T-helper 22 cell (primary cell): ENCODE data around the gene TXNDC11.

Experiments used
- DNase-seq: peaks from one replicate; pipeline ENCODE4 v3.0.0-alpha.2; 2020; ENCODE audit warnings: low read depth

Gene TXNDC11

DNA sequence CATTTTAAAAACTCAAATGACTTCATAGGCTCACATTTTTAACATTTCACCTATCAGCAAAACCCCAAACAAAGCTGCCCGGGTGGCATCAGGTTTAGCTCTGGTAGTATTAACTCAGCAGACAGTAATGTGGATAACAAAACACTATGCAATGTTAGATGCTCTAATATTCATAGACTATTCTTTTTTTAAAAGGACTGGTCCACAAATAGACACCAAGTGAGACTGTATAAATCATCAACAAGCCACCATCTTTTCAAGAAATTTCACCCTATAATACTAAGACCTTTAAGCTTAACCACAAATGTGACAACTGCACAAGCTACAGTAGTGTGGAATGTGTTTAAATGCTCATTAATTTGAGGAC lies 54.2 kb downstream of the TXNDC11 start:
- DNase-seq: no peak

DNA sequence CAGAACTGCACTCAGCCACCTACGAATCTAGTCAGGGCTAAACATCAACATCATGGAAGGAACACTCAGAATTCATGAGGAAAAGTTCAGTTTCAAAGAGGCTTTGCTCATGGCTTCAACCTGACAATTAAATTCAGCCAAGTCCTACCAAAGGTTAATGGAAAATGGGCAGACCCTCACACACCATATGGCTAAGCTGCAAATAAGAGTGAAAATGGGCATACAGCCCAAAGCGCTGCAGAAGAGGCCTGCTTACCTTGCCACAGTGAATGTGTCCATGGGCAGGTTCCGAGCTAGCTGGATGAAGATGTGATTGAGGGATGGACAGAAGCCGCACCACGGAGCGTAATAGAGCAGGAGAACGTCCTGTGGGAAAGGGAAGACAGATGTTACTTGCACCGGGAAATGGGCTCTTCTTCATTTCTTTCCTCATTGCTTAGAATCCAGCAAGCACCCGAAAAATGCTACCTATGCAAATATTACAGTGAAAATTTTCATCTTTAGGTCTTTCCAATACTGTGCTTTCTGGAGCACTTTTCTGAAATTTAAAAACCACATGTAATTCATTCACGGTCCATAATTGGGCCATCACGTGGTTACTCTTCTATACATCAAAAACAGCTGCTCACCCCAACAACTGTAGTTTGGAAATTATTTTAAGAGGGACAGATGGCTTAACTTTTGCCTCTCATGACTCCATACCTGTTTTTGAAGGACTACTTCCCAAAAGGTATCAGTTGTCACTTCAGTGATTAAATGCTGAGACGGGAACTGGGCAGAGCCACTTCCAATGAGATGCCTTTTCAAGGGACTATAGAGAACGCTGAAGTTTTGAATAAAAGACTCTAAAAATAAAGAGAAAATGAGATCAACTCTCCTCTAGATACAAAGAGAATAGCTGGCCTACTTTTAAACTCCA lies 54.8 kb downstream of the TXNDC11 start:
- no peak for DNase-seq

DNA sequence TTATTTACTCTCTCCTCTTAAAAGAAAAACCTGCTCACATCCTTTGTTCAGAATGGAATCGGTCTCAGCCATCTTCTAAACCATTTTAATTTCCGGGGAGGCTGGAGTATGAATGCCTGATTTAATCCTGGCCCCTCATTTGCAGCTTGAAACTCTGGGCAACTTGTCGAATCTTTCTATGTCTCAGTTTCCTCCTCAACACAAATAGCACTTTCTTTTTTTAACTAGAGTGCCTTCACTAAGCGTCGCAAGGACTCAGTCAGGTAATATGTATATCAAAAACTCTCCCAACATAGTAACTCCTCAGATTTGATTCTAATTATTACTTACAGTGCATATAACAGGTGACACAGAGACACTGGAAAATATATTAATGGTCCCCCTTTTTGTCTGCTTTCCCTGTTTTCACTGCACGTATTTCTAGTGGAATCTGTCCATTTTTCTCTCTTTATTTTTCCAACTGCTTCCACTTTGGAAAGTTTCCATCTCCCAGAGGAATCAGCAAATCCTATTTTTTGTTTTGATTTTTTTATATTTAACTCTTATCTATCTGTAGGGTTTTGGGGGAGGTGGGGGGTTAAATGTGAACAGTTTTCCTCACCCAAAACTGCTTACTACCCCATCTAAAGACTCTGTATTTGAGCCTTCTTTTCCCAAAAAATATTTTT lies 55.8 kb downstream of the TXNDC11 start:
- DNase-seq: no peak

DNA sequence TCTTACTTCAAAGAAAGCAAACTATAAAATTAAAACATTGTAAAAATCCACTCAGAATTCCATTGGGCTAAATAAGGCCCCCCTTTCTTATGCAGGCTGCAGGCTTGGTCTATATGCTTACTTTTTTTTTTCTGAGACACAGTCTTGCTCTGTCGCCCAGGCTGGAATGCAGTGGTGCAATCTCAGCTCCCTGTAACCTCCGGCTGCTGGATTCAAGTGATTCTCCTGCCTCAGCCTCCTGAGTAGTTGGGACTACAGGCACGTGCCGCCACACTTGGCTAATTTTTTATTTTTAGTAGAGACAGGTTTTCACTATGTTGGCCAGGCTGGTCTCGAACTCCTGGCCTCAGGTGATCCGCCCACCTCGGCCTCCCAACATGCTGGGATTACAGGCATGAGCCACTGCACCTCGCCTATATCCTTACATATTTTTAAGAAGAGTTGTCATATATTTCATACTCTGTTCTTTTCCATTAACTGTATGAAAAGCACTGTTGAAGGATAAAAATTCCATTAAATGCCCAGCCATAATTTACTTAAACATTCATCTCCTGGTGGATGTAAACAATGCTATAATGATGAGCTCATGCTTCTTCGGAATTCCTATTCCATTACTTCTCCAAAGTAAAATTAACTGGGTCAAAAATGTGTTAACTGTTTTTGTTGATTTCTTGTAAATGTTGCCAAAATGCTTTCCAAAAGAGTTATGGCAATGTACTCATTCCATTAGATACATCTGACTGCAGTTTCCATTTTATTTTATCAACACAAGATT lies 56.6 kb downstream of the TXNDC11 start:
- DNase-seq: no peak

DNA sequence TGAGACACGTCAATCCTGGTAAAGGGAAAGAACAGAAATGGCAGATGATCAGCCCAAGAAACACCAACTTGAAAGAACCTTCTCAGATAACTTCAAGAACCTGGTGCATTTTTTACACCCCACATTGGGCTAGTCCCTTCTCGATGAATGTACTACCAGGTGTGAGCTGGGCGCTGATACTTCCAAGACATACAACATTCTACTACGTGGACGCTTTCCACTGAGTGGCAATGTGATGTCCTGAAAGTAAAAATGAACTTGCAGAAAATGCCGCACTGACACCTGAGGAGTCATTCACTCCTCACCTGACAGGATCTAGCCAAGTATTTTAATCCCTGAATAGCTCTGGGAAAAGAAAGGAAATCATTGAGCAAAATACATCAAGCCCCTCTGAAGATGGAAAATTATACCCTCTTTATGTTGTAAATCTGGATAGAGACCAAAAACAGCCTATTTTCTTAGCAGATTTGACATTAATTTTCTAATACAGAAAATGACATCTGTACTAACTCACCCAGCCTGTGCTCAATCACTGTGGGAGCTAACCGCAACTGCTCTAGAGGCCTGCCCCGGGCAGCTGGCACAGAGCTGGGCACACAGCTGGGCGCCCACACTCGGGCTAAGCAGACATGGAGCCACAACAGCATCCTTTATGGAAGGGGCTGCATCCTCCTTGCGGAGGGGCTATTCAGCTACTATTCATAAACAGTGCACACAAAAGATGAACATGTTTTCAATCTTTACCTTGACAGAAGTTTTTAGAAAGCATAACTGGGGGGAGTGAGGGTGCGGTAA lies 58.2 kb downstream of the TXNDC11 start:
- no peak for DNase-seq

DNA sequence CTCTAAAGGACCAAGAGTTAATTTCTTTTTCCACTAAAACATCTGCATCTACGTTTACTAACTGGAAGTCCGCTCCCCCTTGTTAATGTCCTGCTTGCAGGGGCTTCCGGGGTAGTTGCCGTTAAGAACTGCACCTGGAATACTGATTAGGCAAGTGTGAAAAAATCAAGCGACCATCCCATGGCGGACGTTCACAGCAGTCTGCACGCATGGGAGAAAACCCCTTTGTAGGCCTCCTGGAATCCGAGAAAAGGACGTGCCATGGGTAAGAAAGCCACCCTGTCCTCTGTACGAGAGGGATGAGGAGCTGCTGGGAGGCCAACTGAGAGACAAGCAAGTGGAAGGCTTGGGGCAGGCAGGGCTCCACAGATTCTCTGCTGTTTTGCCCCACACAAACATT lies 59.5 kb downstream of the TXNDC11 start:
- no peak for DNase-seq

DNA sequence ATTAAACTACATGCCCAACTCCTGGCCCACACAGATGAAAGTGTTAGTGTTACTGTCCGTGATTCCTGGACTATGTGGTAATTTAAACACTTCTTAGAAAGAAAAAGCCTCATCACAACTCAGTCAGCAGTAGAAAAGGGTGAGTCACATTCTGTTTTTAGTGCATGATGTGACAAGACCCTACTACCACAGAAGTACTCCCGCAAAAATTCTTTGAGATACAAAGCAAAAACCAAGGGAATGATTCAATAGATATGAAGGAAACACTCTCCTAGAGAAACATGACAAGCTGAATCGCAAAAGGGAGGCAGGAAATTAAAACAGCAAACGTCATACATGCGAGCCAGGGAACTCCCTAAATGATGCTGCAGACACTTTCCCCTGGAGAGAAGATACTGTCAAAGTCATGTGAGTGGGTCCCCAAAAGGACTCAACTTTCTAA lies 60.0 kb downstream of the TXNDC11 start:
- DNase-seq: no peak

DNA sequence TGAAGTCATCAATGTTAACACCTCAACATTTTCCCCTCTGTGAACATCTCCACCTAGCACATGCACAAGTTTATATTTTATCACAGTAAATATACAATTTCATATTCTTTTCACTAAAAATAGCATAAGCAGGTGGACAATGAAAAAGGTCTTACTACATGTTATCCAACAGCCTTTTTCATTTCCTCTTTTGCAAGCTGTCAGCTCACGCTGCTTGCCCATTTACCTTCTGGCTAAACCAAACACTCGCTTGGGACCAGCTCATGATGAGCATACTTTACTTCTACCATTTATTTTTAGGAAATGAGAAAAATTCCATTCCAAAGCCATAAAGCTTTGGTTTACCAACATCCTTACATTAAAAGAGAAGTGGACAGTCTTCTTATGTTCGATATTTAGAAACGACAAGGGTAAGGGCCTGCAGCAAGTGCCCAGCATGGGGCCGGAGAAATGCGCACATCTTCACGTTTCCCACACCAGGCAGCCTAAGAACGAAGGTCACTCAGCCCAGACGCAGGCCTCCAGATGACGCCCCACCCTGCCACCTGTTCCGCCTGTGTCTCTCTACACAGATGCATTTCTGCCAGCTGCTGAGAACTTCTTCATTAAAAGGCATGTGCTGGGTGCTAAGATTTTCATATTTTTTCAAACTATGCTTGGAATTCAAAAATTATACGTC lies 60.5 kb downstream of the TXNDC11 start:
- no peak for DNase-seq

DNA sequence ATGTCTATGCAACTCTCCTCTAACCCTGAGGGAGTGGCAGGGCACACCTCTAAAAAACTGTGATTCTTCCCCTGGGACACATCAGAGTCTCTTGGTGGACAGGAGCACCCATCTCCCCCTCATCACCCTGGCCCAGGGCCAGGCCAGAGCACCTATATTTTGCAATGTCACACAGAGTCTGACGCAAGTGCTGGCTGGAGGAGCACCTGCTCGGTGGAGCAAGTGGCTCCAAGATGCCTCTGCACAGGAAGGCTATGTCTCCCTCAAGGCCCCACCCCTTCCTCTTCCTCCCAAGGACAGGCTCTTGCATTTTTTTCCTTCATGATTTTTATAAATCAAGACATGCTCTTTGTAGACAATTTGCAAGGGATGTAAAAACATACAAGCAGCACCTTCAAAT lies 61.1 kb downstream of the TXNDC11 start:
- DNase-seq: no peak

DNA sequence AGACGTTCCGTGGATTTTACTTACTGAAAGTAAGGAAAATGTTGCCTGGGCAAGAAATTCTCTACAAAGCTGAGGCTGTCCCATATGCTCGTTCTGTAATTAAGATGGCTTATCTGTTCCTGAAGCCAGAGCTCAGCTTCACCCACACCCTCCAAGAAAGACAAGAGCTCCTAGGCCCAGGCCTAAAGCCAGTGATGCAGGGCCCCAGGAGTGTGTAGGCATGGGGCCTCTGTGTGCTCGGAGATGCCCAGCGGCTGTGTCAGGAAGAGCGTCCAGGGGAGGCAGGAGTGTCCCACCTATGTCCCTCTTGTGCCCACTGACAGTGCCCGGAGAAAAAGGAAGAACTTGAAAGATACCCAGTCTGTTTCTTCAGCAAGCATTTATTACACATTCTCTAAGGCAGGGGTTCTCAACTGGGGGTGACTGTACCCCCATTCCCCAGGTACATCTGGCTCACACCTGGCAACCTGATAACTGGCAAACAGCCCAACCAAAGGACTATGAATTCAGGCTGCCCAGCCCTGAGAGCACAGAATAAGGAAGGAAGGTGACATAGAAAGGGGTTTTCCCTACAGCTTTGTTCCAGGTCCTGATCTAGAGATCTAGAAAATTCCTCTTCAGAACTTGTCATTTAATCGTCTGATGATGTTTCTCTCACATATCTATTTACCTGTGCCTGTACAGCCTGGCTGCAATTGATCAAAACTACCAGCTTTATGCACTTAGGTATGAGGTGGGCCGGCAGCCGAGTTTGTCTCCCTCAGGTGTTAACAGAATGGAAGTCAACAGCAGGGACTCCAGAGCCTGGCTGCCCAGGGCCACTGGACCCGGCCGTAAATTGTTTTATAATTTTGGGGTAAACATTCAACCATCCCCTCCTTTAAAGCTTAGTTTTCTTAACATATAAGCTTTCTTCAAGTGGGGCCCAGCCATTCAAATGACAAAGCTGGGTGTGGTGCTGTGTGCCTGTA lies 62.4 kb downstream of the TXNDC11 start:
- DNase-seq: no peak

DNA sequence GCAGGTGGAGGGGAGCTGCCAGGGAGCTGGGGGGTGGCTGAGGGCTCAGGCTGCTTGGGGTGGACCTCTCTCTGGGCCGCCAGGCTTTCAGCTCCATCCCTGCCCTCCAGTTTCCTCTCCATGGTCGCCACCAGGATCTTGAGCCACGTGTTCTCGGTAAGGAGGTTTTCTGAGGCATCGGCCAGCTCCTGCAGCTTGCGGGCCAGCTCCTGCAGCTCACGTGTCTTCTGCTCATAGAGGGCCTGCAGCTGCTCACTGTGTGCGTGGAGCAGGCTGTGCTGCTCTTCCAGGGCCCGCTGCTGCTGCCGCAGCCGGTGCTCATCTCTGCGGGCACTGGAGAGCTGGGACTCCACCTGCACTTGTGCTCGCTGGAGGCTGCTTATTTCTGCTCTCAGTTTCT lies 63.4 kb downstream of the TXNDC11 start:
- DNase-seq: no peak

DNA sequence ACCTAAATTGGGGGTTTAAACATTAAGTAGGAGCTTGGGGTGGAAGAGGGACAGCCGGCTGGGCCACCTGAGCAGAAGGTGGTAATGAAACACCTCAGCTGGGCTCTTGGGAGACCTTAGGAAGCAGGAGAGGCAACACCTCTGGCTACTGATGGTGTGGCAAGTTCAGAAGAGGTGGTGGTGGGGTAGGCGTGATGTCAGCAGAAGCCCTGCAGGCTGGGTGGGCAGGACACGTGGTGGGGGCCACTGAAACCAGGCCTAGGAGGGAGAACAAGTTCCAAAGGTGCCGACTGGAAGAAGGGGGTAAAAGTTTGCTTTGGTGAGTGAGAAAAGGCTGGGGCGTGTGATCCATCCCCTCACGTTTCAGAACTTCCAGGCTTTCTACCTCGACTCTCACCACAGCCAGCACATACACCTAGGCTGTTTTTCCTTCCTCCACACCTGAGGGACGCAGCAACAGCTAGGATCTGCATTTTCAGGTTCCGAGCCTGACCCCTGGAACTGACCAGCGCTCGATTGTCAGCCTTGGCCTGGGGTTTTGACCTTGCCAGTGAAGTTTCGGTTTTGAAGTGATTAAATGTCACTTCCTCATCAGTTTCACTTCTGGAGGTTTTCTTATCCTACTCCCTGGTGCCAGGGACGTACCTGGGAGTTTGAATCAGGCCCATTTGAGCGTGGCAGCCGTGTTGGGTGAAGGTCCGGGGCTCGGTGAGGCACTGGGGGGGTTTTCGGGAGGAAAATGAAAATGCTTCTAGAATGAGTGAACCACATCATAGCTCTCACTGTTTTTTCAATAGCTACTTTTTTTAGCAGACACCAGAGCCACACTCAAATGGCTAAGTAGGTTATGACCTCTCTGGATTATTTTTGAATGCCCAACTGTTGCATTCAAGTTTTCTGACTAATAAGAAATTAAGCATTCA lies 64.4 kb downstream of the TXNDC11 start:
- no peak for DNase-seq

DNA sequence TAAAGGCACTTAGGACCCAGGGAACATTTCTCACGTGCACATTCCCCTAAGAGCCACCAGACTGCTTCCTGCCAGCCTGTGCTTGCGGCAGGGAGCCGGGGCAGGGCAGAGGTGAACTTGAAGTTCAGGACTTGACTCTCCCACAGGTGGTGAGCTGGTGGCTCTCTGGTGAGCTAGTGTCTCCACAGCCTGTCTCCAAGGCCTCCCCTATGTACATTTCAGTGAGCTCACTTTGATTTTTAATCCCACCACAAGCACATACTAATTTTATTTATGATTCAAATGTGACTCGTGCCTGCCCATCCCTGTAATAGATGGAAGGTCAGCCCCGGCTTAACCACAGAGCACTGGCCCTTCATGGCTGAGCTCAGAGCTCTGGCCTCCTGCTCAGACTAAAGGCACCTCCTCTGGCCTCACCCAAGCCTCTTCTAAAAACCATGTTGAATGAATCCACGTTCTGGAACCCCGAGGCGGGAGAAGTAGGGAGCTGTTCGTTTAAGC lies 65.2 kb downstream of the TXNDC11 start:
- DNase-seq: no peak

DNA sequence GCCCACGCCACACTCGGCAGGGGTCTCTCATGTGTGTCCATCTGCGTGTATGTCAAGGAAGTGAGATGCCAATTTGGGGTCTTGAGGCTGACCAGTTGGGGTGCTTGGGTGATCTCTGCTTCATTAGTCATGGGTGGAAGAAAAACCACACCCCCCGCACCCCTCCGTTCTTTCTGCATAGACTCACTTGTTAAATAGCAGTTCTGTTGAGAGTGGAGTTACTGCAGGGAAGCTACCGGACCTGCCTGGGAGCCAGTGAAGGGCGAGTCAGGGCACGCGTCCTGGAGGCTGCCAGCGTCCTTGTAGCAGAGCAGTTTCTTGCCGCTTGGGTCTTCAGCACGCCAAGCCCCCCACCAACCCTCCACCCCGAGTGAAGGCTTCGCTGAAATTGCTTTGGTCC lies 65.9 kb downstream of the TXNDC11 start:
- DNase-seq: no peak

DNA sequence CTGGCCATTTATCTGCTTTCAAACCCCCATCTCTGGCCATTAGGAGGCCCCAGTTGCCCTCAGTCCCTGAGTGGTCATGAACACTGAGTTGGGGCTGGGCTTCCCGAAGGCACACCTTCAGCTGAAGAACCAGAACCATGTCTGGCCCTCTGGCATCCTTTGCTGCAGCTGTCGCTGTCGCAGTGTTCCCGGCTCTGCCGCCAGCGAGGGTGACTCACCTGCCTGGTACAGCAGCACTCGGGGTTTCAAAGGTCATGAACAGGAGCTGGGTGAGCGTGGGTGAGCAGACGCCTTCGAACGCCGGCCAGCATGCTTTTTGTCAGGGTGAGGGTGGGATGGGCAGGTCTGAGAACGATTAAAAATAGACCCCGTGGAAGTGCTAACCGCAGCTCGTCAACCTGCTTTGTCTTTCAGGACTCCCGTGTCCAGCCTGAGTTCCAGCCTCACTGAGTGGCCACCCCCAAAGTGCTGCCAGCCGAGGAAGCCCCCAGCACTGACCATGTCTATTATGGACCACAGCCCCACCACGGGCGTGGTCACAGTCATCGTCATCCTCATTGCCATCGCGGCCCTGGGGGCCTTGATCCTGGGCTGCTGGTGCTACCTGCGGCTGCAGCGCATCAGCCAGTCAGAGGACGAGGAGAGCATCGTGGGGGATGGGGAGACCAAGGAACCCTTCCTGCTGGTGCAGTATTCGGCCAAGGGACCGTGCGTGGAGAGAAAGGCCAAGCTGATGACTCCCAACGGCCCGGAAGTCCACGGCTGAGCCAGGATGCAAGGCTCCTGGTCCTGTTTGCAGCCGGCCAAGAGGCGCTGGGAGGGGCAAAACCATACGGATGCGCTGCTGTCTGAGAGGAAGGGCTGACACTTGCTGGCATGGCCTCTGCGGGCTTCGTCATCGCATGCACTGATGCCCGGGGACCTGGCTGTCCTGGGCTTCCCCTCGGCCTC lies 66.8 kb downstream of the TXNDC11 start:
- DNase-seq: no peak

DNA sequence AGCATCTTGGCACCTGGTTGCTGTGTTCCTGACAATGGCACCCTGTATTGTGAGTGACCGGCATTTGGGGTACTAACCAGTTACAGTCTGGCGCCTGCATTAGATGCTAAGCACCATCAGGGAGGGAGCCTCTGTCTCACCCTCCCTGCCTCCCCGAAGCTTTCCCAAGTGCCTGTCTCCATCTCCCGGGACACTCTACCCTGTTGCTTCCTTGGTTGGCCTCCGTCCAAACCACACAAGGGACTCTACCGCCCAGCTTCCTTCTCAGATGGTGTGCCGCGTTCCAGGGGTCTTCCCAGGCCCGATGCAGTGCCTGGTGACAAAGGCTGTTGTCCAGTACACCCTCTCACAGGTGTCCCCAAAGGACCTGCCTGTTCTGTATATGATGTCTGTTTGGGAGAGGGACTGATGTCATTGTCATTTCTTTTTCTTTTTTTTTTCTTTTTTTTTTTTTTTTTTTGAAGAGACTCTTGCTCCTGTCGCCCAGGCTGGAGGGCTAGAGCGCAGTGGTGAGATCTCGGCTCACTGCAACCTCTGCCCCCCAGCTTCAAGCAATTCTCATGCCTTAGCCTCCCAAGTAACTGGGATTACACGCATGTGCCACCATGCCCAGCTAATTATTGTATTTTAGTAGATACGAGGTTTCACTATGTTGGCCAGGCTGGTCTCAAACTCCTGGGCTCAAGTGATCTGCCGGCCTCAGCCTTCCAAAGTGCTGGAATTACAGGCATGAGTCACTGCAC lies 67.7 kb downstream of the TXNDC11 start:
- DNase-seq: no peak
